ENCODE data around the gene ADCK1. TPM values are rescaled to one million over a fixed set of nuclear protein-coding genes. Genes with fewer than 3 reads are reported as not detected.

ADCK1 gene
- total RNA-seq, 1 experiment from 2014 or later, result 11.4 TPM

GRCh38 chr14:77837926-77838325, 38.0 kb downstream of the ADCK1 start:
- ATAC-seq, result no peak
- Mint-ChIP-seq H3K9me3 (no peaks in the 10 kb centered on the region), H3K4me1 (peaks cover 3% of the 10 kb centered on the region; the same call in 1 of the 2 replicates), H3K36me3 (no peaks in the 10 kb centered on the region), H3K4me3 (no peak overlapping the region), H3K27ac (no peak overlapping the region), H3K27me3 (ENCODE audit: low read depth) (no peaks in the 10 kb centered on the region)
- POLR2A ChIA-PET, result no interaction called here
- no peak for DNase-seq (ENCODE audit: low spot score)
- TF ChIP-seq MAX (CRISPR knock-in tag; IDR thresholded peaks at IDR 0.05) (no peak), CBFB (CRISPR knock-in tag; IDR thresholded peaks at IDR 0.05; ENCODE audit: low read depth) (no peak), CDX4 (CRISPR knock-in tag; IDR thresholded peaks at IDR 0.05; ENCODE audit: borderline replicate concordance) (no peak), ZBTB21 (CRISPR knock-in tag; IDR thresholded peaks at IDR 0.05; ENCODE audit: borderline replicate concordance) (no peak), ZNF512 (CRISPR knock-in tag; IDR thresholded peaks at IDR 0.05; ENCODE audit: borderline replicate concordance) (no peak), FOXP1 (CRISPR knock-in tag; IDR thresholded peaks at IDR 0.05; ENCODE audit: borderline replicate concordance) (no peak), NFE2L1 (CRISPR knock-in tag; IDR thresholded peaks at IDR 0.05) (no peak), TEAD1 (CRISPR knock-in tag; IDR thresholded peaks at IDR 0.05) (no peak), KAT7 (CRISPR knock-in tag; IDR thresholded peaks at IDR 0.05; ENCODE audit: borderline replicate concordance) (no peak), ZNF416 (CRISPR knock-in tag; IDR thresholded peaks at IDR 0.05) (no peak), ZNF396 (CRISPR knock-in tag; IDR thresholded peaks at IDR 0.05; ENCODE audit: borderline replicate concordance) (no peak), GTF2I (CRISPR knock-in tag; conservative IDR thresholded peaks at IDR 0.05) (no peak), USF2 (CRISPR knock-in tag; IDR thresholded peaks at IDR 0.05) (no peak), ARID4B (CRISPR knock-in tag; IDR thresholded peaks at IDR 0.05; ENCODE audit: borderline replicate concordance) (no peak), ATF1 (CRISPR knock-in tag; IDR thresholded peaks at IDR 0.05) (no peak), E2F4 (CRISPR knock-in tag; IDR thresholded peaks at IDR 0.05; ENCODE audit: borderline replicate concordance, low read depth) (no peak), ATF3 (CRISPR knock-in tag; conservative IDR thresholded peaks at IDR 0.05) (no peak)
- CTCF ChIA-PET, result no interaction called here

All from WTC11 (cell line).